GM18502 (cell line): ENCODE measurements around the gene SSBP4.

ENCODE experiments used
- ATAC-seq: cut with Tn5 transposase; IDR thresholded peaks from one replicate; pipeline ENCODE4 v1.9.1; 2021; ENCODE audit warnings: mild to moderate bottlenecking; ENCODE audit not compliant: unreplicated experiment, poor library complexity

The SSBP4 gene

GRCh38 chr19:18480006-18480691 is 61.0 kb downstream of the SSBP4 start:
- ATAC-seq = no peak

GRCh38 chr19:18481505-18482222 is 62.5 kb downstream of the SSBP4 start:
- ATAC-seq = no peak

- ATAC-seq = no peak
Observed at GRCh38 chr19:18483119-18483890, 64.1 kb downstream of the SSBP4 start.
